Loucy (cell line): ENCODE measurements around the gene ACY1.
A peak's percentile ranks its signal among the peaks of the same experiment; 100 is the strongest.

ENCODE experiments used
- H2AFZ ChIP-seq: fragments of 200-600 bp; sonication (generic); 2 replicates; pipeline ENCODE4 v1.6.0; 2016; ENCODE audit warnings: antibody characterized with exemption, mild to moderate bottlenecking, low read length, moderate library complexity
- H3F3A ChIP-seq: fragments of 200-600 bp; 2 replicates; pipeline ENCODE4 v1.6.0; 2016; ENCODE audit warnings: antibody characterized with exemption, low read depth, mild to moderate bottlenecking
- H3K27me3 ChIP-seq: fragments of 200-600 bp; sonication (generic); 2 replicates; pipeline ENCODE4 v1.6.1; 2014; ENCODE audit warnings: low read length, mild to moderate bottlenecking; ENCODE audit not compliant: insufficient read depth, poor library complexity, severe bottlenecking
- H3K36me3 ChIP-seq: fragments of 200-600 bp; sonication (generic); 2 replicates; pipeline ENCODE4 v1.6.1; 2016; ENCODE audit warnings: low read length; ENCODE audit not compliant: insufficient read depth
- H3K4me1 ChIP-seq: fragments of 200-600 bp; sonication (generic); 2 replicates; pipeline ENCODE4 v1.5.1; 2014; ENCODE audit warnings: low read length, mild to moderate bottlenecking; ENCODE audit not compliant: insufficient read depth, poor library complexity, severe bottlenecking
- H3K4me2 ChIP-seq: fragments of 200-600 bp; sonication (generic); 2 replicates; pipeline ENCODE4 v1.6.0; 2014; ENCODE audit warnings: antibody characterized with exemption, low read length, low read depth, mild to moderate bottlenecking; ENCODE audit not compliant: poor library complexity, severe bottlenecking
- H3K4me3 ChIP-seq: fragments of 200-600 bp; sonication (generic); 2 replicates; pipeline ENCODE4 v1.5.1; 2014; ENCODE audit warnings: low read length, mild to moderate bottlenecking, mixed read lengths; ENCODE audit not compliant: poor library complexity, severe bottlenecking
- H3K79me2 ChIP-seq: fragments of 200-600 bp; sonication (generic); 2 replicates; pipeline ENCODE4 v1.6.1; 2014; ENCODE audit warnings: low read length; ENCODE audit not compliant: insufficient read depth
- H3K9ac ChIP-seq: fragments of 200-600 bp; sonication (generic); 2 replicates; pipeline ENCODE4 v1.6.0; 2014; ENCODE audit warnings: mild to moderate bottlenecking, low read depth, low read length, moderate library complexity; ENCODE audit not compliant: poor library complexity, severe bottlenecking
- H3K9me2 ChIP-seq: fragments of 200-600 bp; sonication (generic); replicated peaks from 2 replicates; pipeline ENCODE4 v1.6.1; 2016; ENCODE audit warnings: low read depth, low read length, mixed read lengths
- H3K9me3 ChIP-seq: fragments of 200-600 bp; sonication (generic); 2 replicates; pipeline ENCODE4 v1.6.1; 2014; ENCODE audit warnings: mild to moderate bottlenecking, antibody characterized with exemption, low read length, low read depth; ENCODE audit not compliant: insufficient read depth
- H4K20me1 ChIP-seq: fragments of 200-600 bp; sonication (generic); 2 replicates; pipeline ENCODE4 v1.6.0; 2014; ENCODE audit warnings: antibody characterized with exemption, low read length, mild to moderate bottlenecking; ENCODE audit not compliant: insufficient read depth, poor library complexity, severe bottlenecking
- EZH2phosphoT487 ChIP-seq: fragments of 200-600 bp; IDR thresholded peaks from 2 replicates; pipeline ENCODE4 v1.6.1; 2018; ENCODE audit warnings: antibody characterized with exemption, mild to moderate bottlenecking, moderate library complexity, borderline replicate concordance
- TF ChIP-seq, protein P1 (sequence below): fragments of 200-600 bp; sonication (generic); conservative IDR thresholded peaks from 2 replicates; pipeline ENCODE4 v1.5.1; 2014; ENCODE audit warnings: mild to moderate bottlenecking, antibody characterized with exemption, low read length

The ACY1 gene

DNA sequence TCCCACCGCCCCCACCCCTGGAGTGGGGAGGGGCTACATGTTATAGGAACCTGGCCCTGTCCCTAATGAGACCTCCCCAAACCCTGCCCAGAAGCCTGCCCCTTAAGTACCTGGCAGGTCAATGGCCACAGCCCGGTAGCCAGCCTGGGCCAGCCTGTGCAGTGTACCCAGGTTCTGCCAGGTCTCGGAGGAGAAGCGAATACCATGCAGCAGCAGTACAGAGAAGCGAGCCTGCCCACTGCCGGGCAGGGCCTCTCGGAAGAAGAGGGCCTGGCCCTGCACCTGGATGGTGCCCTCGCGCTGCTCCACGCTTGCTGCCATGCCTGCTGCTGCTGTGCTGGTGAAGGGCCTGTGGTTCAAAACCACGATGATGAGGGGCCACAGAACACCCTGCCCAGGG lies 12.0 kb upstream of the ACY1 start:
- Histone ChIP-seq H3K4me1 (peaks cover 42% of the 10 kb centered on the region), H3K79me2 (peaks cover 19% of the 10 kb centered on the region), H3K9ac (no peak overlapping the region), H3F3A (peaks cover 5% of the 10 kb centered on the region; the same call in 1 of the 2 replicates), H3K4me3 (no peak overlapping the region), H3K4me2 (no peak overlapping the region), H3K9me2 (no peaks in the 10 kb centered on the region), H3K9me3 (no peaks in the 10 kb centered on the region), H3K27me3 (no peaks in the 10 kb centered on the region), H2AFZ (no peak overlapping the region), H4K20me1 (no peaks in the 10 kb centered on the region), H3K36me3 (no peaks in the 10 kb centered on the region)
- no peak for TF ChIP-seq EZH2phosphoT487
- TF ChIP-seq, protein P1, sequence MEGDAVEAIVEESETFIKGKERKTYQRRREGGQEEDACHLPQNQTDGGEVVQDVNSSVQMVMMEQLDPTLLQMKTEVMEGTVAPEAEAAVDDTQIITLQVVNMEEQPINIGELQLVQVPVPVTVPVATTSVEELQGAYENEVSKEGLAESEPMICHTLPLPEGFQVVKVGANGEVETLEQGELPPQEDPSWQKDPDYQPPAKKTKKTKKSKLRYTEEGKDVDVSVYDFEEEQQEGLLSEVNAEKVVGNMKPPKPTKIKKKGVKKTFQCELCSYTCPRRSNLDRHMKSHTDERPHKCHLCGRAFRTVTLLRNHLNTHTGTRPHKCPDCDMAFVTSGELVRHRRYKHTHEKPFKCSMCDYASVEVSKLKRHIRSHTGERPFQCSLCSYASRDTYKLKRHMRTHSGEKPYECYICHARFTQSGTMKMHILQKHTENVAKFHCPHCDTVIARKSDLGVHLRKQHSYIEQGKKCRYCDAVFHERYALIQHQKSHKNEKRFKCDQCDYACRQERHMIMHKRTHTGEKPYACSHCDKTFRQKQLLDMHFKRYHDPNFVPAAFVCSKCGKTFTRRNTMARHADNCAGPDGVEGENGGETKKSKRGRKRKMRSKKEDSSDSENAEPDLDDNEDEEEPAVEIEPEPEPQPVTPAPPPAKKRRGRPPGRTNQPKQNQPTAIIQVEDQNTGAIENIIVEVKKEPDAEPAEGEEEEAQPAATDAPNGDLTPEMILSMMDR: no peak

DNA sequence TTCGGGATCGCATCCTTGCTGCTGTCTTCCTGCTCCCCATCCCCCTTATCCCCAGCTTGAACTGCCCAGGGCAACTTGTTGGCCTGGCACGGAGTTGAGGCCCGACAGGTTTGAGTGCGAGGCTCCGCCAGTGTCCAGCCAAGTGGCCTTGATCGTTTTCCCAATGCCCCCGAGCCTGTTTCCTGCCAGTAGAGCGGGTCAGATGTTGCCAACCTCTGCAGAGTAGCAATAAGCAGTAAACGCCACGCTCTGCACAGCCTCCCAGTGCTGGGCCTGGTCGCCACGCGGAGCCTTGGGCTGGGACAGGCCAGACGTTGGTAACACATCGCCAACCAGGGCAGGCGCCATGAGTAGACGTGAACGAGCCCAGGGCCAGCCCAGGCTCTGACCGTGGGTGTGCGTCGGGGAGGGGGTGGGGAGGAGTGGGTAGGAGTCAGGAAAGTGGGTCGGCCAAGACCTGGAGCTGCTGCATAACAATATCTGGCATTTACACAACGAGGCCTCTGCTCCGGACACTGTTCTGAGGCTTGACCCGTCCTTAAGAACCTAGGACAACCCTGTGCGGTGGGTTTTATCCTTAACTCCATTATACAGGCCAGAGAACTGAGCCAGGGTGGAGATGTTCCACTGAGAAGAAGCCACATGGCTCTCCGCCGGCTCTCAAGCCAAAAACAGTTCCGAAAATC lies 8.9 kb upstream of the ACY1 start:
- peaks cover 37% of the 10 kb centered on the region for H3K4me1 ChIP-seq
- H3K4me2 ChIP-seq: peak overlapping the region; percentile 99
- no peaks in the 10 kb centered on the region for H3K9me2 ChIP-seq
- peak overlapping the region; percentile 95 for H3K9ac ChIP-seq
- peak overlapping the region; percentile 95 for H2AFZ ChIP-seq
- no peaks in the 10 kb centered on the region for H4K20me1 ChIP-seq
- TF ChIP-seq EZH2phosphoT487: no peak
- TF ChIP-seq, protein P1: no peak
- H3K27me3 ChIP-seq: no peaks in the 10 kb centered on the region
- H3K79me2 ChIP-seq: peaks cover 14% of the 10 kb centered on the region
- H3F3A ChIP-seq: peaks cover 9% of the 10 kb centered on the region; the same call in 1 of the 2 replicates
- no peaks in the 10 kb centered on the region for H3K9me3 ChIP-seq
- no peaks in the 10 kb centered on the region for H3K36me3 ChIP-seq
- H3K4me3 ChIP-seq: peak overlapping the region; percentile 97

DNA sequence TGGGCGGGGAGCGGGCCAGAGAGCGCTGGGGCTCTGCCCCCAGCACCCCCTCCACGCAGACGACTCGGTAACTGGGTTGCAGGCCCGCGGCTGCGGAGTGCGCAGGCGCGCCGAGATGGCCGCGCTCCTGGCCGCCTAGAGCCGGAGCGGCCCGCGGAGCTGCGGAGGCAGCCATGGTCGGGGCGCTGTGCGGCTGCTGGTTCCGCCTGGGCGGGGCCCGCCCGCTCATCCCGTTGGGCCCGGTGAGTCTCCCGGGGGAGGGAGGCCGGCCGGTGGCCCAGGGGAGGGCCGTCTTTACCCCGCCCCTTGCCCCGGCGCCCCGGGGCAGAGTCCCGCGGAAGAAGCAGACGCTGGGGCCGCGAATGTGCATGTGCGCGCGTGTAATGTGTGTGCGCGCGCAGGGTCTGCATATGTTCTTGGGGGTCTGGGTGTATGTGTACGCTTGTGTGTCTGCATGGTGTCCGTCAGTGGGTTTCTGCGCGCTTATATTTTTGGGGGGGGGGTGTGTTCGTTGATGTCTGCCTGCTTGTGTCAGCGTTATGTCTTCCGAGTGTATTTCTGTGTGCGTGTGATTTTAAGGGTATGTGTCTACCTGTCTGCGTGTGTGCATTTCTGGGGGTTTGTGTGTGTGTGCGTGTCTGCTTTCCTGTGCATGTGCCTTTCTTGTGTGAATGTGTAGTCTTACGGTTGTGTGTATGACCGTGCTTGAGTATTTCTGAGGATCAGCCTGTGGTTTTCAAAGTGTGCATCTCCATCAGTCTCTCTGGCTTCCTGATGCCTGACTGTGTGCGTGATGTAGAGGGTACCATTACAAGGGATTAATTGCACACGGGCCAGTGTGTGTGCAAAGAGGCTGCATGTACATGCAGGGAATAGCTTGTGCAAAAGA lies 8.1 kb upstream of the ACY1 start, which contains the start of gene ABHD14A:
Gene ABHD14A (plus strand): TSS at position 102 of the 889 bp plus-strand sequence. CDS start 72 bp downstream, at position 174.
- peaks cover 9% of the 10 kb centered on the region; the same call in 1 of the 2 replicates for H3F3A ChIP-seq
- no peaks in the 10 kb centered on the region for H3K27me3 ChIP-seq
- no peaks in the 10 kb centered on the region for H4K20me1 ChIP-seq
- no peaks in the 10 kb centered on the region for H3K36me3 ChIP-seq
- peak within 1 kb of the TSS; percentile 97 for H3K4me3 ChIP-seq
- H3K9me2 ChIP-seq: no peaks in the 10 kb centered on the region
- peaks cover 35% of the 10 kb centered on the region for H3K4me1 ChIP-seq
- peak within 1 kb of the TSS; percentile 95 for H2AFZ ChIP-seq
- TF ChIP-seq, protein P1: no peak
- TF ChIP-seq EZH2phosphoT487: no peak
- H3K4me2 ChIP-seq: peak within 1 kb of the TSS; percentile 99
- H3K9ac ChIP-seq: peak within 1 kb of the TSS; percentile 95
- H3K9me3 ChIP-seq: no peaks in the 10 kb centered on the region
- H3K79me2 ChIP-seq: peaks cover 14% of the 10 kb centered on the region
